Fibroblast of the aortic adventitia (primary cell): ENCODE measurements around the gene AFF3. TPM values are rescaled to one million over a fixed set of nuclear protein-coding genes. Genes with fewer than 3 reads are reported as not detected.
A peak's percentile ranks its signal among the peaks of the same experiment; 100 is the strongest.

Experiments
- DNase-seq: peaks from one replicate; pipeline ENCODE4 v3.0.0-alpha.2; 2010; ENCODE audit warnings: low read depth
- H3K4me3 ChIP-seq: 2 replicates; pipeline ENCODE4 v1.5.1; 2011; ENCODE audit warnings: low read depth, mild to moderate bottlenecking, control low read depth, low read length, moderate library complexity
- CTCF ChIP-seq: IDR thresholded peaks from 2 replicates; pipeline ENCODE4 v1.5.1; 2011; ENCODE audit warnings: mild to moderate bottlenecking, low read length, control low read depth, inconsistent platforms; ENCODE audit not compliant: insufficient read depth
- total RNA-seq: library from RNA; depleted of rRNA; stranded (reverse); fragments of >200 nt; gene quantifications from 2 replicates; pipeline ENCODE4 v1.2.3, GENCODE V29; 2012; ENCODE audit warnings: low replicate concordance

The AFF3 gene
- total RNA-seq, 1 donor = 4.2 TPM

GRCh38 chr2:100182494-100183361 lies 40.3 kb upstream of the AFF3 start:
- peak; percentile 3 for DNase-seq
- no peak overlapping the region for H3K4me3 ChIP-seq
- TF ChIP-seq CTCF = no peak

GRCh38 chr2:100180503-100180902 lies 38.1 kb upstream of the AFF3 start:
- DNase-seq = no peak
- H3K4me3 ChIP-seq = no peak overlapping the region
- TF ChIP-seq CTCF = no peak

- no peak for DNase-seq
- TF ChIP-seq CTCF = no peak
- H3K4me3 ChIP-seq = no peak overlapping the region
Measured at GRCh38 chr2:100179806-100180205, 37.4 kb upstream of the AFF3 start.

GRCh38 chr2:100178864-100179263 lies 36.5 kb upstream of the AFF3 start:
- H3K4me3 ChIP-seq = no peak overlapping the region
- no peak for TF ChIP-seq CTCF

GRCh38 chr2:100178085-100178788 lies 35.8 kb upstream of the AFF3 start:
- H3K4me3 ChIP-seq = no peak overlapping the region
- DNase-seq = peak; percentile 34
- TF ChIP-seq CTCF = peak; percentile 24

More at GRCh38 chr2:100178864-100179263, 36.5 kb upstream of the AFF3 start:
- no peak for DNase-seq

GRCh38 chr2:100176925-100177324 lies 34.5 kb upstream of the AFF3 start:
- TF ChIP-seq CTCF = no peak
- no peak overlapping the region for H3K4me3 ChIP-seq
- DNase-seq = no peak
